HepG2 (cell line): ENCODE results near the gene SYNM. TPM values are rescaled to one million over a fixed set of nuclear protein-coding genes. Genes with fewer than 3 reads are reported as not detected.

Experiments
- ARID3A ChIP-seq: IDR thresholded peaks from 2 replicates; pipeline ENCODE4 v1.6.1; 2012; ENCODE audit warnings: low read depth, low read length, improper control_type of control experiment
- ATM ChIP-seq: fragments of 450-650 bp; IDR thresholded peaks from 2 replicates; pipeline ENCODE4 v1.7.1; 2017; ENCODE audit warnings: mild to moderate bottlenecking, borderline replicate concordance
- ERF ChIP-seq: IDR thresholded peaks from 2 replicates; pipeline ENCODE4 v1.6.1; 2018; ENCODE audit warnings: missing biosample characterization, missing genetic modification reagents
- GATAD1 ChIP-seq: IDR thresholded peaks from 2 replicates; pipeline ENCODE4 v1.6.1; 2016; ENCODE audit warnings: missing genetic modification reagents, missing compliant biosample characterization
- KLF13 ChIP-seq: sonication (generic); formaldehyde crosslinking; IDR thresholded peaks from 2 replicates; pipeline ENCODE4 v1.4.0; 2020; ENCODE audit warnings: mild to moderate bottlenecking, missing genetic modification reagents
- KMT2A ChIP-seq: sonication (generic); formaldehyde crosslinking; IDR thresholded peaks from 2 replicates; pipeline ENCODE4 v1.4.0; 2020; ENCODE audit warnings: missing genetic modification reagents
- MAZ ChIP-seq, 2 experiments: sonication (generic) in 1 of 2; formaldehyde crosslinking in 1 of 2; IDR thresholded peaks; 2 replicates each; pipeline versions ENCODE4 v1.5.0 to v1.6.1; 2012 to 2020; ENCODE audit warnings: low read depth in 2 of 2, mild to moderate bottlenecking in 2 of 2, borderline replicate concordance in 1 of 2, improper control_type of control experiment in 1 of 2, low read length in 1 of 2, missing genetic modification reagents in 1 of 2, moderate library complexity in 1 of 2
- MTA3 ChIP-seq: sonication (generic); formaldehyde crosslinking; IDR thresholded peaks from 2 replicates; pipeline ENCODE4 v1.4.0; 2020; ENCODE audit warnings: missing genetic modification reagents
- MTERF4 ChIP-seq: sonication (generic); formaldehyde crosslinking; IDR thresholded peaks from 2 replicates; pipeline ENCODE4 v1.8.0; 2023; ENCODE audit warnings: mild to moderate bottlenecking, missing genetic modification reagents
- NFIB ChIP-seq: sonication (generic); formaldehyde crosslinking; IDR thresholded peaks from 2 replicates; pipeline ENCODE4 v1.9.0; 2021; ENCODE audit warnings: missing genetic modification reagents, mild to moderate bottlenecking, borderline replicate concordance
- NKX3-1 ChIP-seq: sonication (generic); formaldehyde crosslinking; IDR thresholded peaks from 2 replicates; pipeline ENCODE4 v1.5.0; 2020; ENCODE audit warnings: missing genetic modification reagents
- NR2C2 ChIP-seq: sonication (generic); formaldehyde crosslinking; IDR thresholded peaks from 2 replicates; pipeline ENCODE4 v1.4.0; 2020; ENCODE audit warnings: missing genetic modification reagents, mild to moderate bottlenecking, moderate library complexity, borderline replicate concordance
- PHF21A ChIP-seq: sonication (generic); formaldehyde crosslinking; IDR thresholded peaks from 2 replicates; pipeline ENCODE4 v1.5.0; 2020; ENCODE audit warnings: mild to moderate bottlenecking, missing genetic modification reagents
- RORA ChIP-seq: sonication (generic); formaldehyde crosslinking; IDR thresholded peaks from 2 replicates; pipeline ENCODE4 v1.5.0; 2020; ENCODE audit warnings: mild to moderate bottlenecking, missing genetic modification reagents, moderate library complexity
- TEAD2 ChIP-seq: sonication (generic); formaldehyde crosslinking; IDR thresholded peaks from 2 replicates; pipeline ENCODE4 v1.9.0; 2021; ENCODE audit warnings: missing genetic modification reagents
- ZFP36L2 ChIP-seq: sonication (generic); formaldehyde crosslinking; IDR thresholded peaks from 2 replicates; pipeline ENCODE4 v1.4.0; 2020; ENCODE audit warnings: missing genetic modification reagents
- ZMAT3 ChIP-seq: sonication (generic); formaldehyde crosslinking; conservative IDR thresholded peaks from 2 replicates; pipeline ENCODE4 v1.7.0; 2021; ENCODE audit warnings: missing genetic modification reagents
- ZNF317 ChIP-seq: sonication (generic); formaldehyde crosslinking; IDR thresholded peaks from 2 replicates; pipeline ENCODE4 v1.5.0; 2020; ENCODE audit warnings: mild to moderate bottlenecking, missing genetic modification reagents
- ZNF354B ChIP-seq: sonication (generic); formaldehyde crosslinking; IDR thresholded peaks from 2 replicates; pipeline ENCODE4 v1.8.0; 2022; ENCODE audit warnings: mild to moderate bottlenecking, missing genetic modification reagents
- ZNF432 ChIP-seq: sonication (generic); formaldehyde crosslinking; IDR thresholded peaks from 2 replicates; pipeline ENCODE4 v1.5.0; 2020; ENCODE audit warnings: missing genetic modification reagents, mild to moderate bottlenecking, borderline replicate concordance
- ZNF503 ChIP-seq: sonication (generic); formaldehyde crosslinking; IDR thresholded peaks from 2 replicates; pipeline ENCODE4 v1.4.0; 2020; ENCODE audit warnings: missing genetic modification reagents
- ZNF616 ChIP-seq: sonication (generic); formaldehyde crosslinking; IDR thresholded peaks from 2 replicates; pipeline ENCODE4 v1.5.0; 2020; ENCODE audit warnings: low read depth, mild to moderate bottlenecking, missing genetic modification reagents
- ZNF800 ChIP-seq: sonication (generic); formaldehyde crosslinking; IDR thresholded peaks from 2 replicates; pipeline ENCODE4 v1.4.0; 2020; ENCODE audit warnings: missing genetic modification reagents
- ZSCAN29 ChIP-seq: sonication (generic); formaldehyde crosslinking; conservative IDR thresholded peaks from 2 replicates; pipeline ENCODE4 v1.4.0; 2020; ENCODE audit warnings: mild to moderate bottlenecking, missing genetic modification reagents
- polyA plus RNA-seq, 8 experiments: library from polyadenylated mRNA; depleted of rRNA in 3 of 8; stranded (reverse) in 7 of 8; unstranded in 1 of 8; fragments of >200 nt; fragmentation: Illumina TruSeq in 4 of 8; extraction: Trizol in 4 of 8; gene quantifications; 2 replicates each; pipeline versions ENCODE4 v1.2.1 to v1.2.3, GENCODE V29; 2011 to 2016; ENCODE audit warnings: low read depth in 4 of 8, missing spikeins in 1 of 8, mixed read lengths in 1 of 8; ENCODE audit not compliant: insufficient read depth in 1 of 8
- total RNA-seq, 5 experiments: library from RNA; depleted of rRNA; stranded (reverse); fragments of >200 nt; fragmentation: Illumina TruSeq; extraction: Trizol; gene quantifications; 2 replicates each; pipeline ENCODE4 v1.2.3, GENCODE V29; 2016; ENCODE audit warnings: low read depth in 1 of 5

SYNM gene
- total and polyA plus RNA-seq, 2 of the 13 experiments (the other 11 are each of a cell fraction or from before 2014, with no cell fraction given), result 1.1 to 3.7 TPM

GRCh38 chr15:99104788-99105513, at the start of gene SYNM (continued):
- TF ChIP-seq PHF21A (CRISPR knock-in tag) (peak; percentile 79), TEAD2 (CRISPR knock-in tag) (no peak), KMT2A (CRISPR knock-in tag) (peak; percentile 58; the same call in 1 of the 2 replicates), ZSCAN29 (CRISPR knock-in tag) (0 out of 2 replicates have a peak, but pooled peaks have one; percentile 57), ZNF503 (CRISPR knock-in tag) (peak; percentile 18; the same call in 1 of the 2 replicates), ZFP36L2 (CRISPR knock-in tag) (no peak), MTA3 (no peak), ZNF432 (CRISPR knock-in tag) (no peak), ARID3A (no peak), MAZ (IDR thresholded peaks at IDR 0.05; ENCODE audit: borderline replicate concordance, low read depth, low read length) (peak; percentile 68; the same call in 1 of the 2 replicates), MAZ (CRISPR knock-in tag; IDR thresholded peaks at IDR 0.05; ENCODE audit: low read depth) (peak; percentile 94), ZNF800 (CRISPR knock-in tag) (peak; percentile 80), ZNF317 (CRISPR knock-in tag) (no peak), NFIB (CRISPR knock-in tag) (no peak), ERF (CRISPR knock-in tag) (peak; percentile 73; the same call in 1 of the 2 replicates), ZNF354B (CRISPR knock-in tag) (peak; percentile 61; the same call in 1 of the 2 replicates), NR2C2 (no peak), MTERF4 (CRISPR knock-in tag) (peak; percentile 55), ZMAT3 (peak; percentile 80; the same call in 1 of the 2 replicates), NKX3-1 (CRISPR knock-in tag) (peak; percentile 78; the same call in 1 of the 2 replicates), RORA (no peak), GATAD1 (CRISPR knock-in tag) (peak; percentile 32; the same call in 1 of the 2 replicates), ZNF616 (0 out of 2 replicates have a peak, but pooled peaks have one; percentile 41), KLF13 (no peak), ATM (no peak)
